CD4-positive, alpha-beta T cell treated with Interleukin-17A for 4 hours (primary cell): ENCODE data around the gene GRIK4.
"Not testable (repeated sequence)": the region's sequence is repeated elsewhere in the genome, so short reads cannot be mapped to it uniquely, and the experiment has no call there.

Experiments
- DNase-seq: peaks from one replicate; pipeline ENCODE4 v3.0.0-alpha.2; 2020; ENCODE audit warnings: mixed read lengths

GRIK4 gene

DNA sequence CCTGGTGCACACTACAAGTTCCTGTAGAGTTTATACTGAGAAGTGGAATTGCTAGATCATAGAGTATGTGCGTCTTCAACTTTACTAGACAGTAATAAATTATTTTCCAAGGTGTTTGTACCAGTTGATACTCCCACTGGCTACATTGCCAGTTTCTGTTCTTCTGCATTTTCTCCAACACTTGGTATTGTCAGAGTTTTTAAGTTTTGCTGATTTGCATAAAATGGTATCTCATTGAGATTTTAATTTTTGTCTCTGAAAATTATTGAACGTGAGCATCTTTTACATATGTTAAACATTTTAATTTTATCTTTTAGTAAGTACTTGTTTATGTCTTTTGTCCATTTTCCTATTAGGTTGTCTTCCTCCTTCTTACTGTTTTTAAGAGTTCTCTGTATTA, 519.6 kb downstream of the GRIK4 start:
- no peak for DNase-seq

DNA sequence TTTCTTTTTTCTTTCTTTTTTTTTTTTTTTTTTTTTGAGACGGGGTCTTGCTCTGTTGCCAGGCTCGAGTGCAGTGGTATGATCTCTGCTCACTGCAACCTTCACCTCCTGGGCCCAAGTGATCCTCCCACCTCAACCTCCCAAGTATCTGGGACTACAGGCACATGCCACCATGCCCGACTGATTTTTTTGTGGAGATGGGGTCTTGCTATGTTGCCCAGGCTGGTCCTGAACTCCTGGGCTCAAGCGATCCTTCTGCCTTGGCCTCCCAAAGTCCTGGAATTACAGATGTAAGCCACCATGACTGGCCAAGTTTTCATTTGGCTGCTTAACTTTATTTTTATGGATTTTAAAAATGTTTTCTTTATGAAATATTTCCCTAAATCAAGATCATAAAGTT, 520.1 kb downstream of the GRIK4 start:
- DNase-seq = not testable (repeated sequence)

DNA sequence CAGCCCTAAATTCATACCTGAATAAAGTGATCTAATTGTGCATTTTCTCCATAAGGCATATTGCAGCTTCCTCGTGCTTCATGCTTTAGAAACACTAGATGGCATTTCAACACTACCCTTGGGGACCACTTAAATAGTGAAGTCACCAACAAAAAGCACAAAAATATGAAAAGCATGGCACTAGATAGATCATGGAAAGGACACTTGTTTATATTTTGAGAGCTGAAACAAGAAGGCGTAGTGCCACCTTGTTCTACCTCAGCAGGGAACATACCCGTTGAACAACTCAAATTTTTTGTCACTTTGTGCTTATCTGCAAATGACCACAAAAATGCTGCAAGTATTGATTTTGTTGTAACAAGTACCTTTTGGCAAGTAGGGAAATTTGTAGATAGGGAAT, 521.0 kb downstream of the GRIK4 start:
- DNase-seq = no peak

DNA sequence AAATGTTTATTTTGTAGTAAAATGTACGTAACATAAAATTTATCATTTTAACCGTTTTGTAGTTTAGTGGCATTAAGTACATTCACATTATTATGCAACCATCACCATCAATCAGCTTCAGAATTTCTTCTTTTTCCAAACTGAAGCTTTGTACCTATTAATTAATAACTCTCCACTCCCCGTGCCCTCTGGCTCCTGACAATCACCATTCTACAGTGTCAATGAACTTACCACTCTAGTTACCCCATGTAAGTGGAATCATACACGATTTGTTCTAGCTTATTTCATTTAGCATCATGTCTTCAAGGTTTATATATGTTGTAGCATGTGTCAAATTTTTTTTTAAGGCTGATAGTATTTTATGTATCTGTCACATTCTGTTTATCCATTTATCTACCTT, 522.1 kb downstream of the GRIK4 start:
- no peak for DNase-seq

DNA sequence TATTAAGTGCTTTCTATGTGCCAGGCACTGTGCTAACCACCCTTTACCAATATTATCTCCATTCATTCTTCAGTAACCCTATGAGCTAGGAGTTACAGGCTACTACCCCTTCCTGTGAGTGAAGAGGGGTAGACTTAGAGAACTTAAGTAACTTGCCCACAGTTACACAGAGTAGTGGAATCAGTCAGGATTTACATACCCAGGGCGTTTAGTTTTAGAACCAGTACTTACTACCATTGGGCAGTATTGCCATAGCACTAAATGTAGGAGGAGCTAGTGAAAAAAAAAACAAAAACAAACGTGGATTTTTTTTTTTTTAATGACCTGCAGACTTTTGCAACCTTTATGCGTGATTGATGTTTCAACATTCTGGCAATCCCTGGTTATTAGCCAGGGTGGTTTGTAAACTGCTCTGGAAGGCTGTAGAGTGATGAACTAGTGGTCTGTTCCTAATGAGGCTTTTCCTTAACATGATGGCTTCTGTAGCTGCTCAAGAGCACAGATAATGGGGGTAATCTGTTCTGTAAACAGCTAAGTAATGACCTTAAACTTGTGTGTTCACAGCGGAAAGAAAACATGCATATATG, 523.7 kb downstream of the GRIK4 start:
- no peak for DNase-seq

DNA sequence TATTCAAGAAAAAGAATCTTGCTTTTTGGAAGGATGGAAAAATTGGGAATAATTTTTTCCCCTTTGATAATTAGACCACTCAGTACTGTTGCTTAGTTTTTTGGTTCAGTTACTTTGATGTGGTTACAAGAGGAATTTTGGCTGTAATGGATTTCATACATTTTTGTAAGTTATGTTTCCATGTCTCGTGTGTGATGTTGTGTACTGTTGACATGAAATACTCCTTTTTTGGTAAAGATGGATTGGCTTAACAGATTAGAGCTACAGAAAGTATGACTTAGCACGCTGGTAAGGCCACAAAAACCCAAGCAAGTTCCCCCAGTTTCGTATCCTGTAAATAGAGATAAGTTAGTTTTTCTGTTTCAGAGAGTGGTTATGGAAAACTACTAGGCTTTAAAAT, 524.2 kb downstream of the GRIK4 start:
- no peak for DNase-seq

DNA sequence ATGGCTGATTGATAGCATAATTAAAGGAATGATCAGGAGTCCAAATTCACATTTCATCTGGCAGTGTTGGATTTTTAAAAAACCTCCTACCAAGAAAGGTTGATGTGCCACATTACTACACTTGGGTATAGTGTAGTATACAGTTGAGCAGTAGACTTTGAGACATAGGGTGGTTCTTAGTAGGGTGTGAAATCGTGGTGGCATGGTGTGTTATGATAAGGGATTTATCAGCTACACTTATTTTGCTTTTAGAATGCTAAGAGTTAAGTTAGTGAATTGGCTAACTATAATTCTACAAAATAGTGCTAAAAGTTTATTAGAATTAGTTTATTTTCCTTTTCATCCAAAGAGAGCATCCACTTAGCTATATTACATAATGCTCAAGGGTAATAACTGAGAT, 525.5 kb downstream of the GRIK4 start:
- no peak for DNase-seq
